Activated CD4-positive, alpha-beta T cell treated with anti-CD3 and anti-CD28 coated beads for 48 hours (primary cell): ENCODE data around the gene PHAF1.
A peak's percentile ranks its signal among the peaks of the same experiment; 100 is the strongest.

Experiments used
- DNase-seq: peaks from one replicate; pipeline ENCODE4 v3.0.0-alpha.2; 2020

PHAF1 gene

DNA sequence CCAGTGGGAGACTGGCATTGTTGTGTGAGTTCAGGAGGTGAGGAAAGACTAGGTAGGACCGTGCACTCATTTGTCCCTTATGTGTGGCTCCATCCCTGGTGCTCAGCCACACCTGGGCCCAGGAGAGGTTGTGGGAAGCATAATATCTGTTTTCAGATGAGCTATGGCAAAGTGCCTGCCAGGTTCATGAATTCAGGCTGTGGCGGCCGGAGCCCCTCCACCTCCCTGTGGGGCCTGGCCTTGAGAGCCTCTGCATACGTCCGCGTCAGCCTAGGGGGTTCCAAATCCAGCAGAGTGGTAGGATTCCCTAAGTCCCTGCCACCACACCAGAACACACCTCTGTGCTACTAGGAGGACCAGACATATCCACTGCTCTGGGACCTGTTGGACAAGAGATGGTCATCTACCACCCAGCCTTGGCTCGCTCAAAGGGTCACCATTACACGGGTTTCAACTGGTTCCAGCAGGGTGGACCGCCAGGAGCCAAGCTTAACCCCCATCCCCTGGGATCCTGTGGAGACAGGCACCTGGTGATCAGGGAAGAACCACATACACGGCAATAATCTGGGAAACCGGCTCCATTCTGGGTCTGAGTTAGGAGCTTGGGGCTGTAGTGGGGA, 39.0 kb downstream of the PHAF1 start:
- DNase-seq = no peak

GRCh38 chr16:67149276-67150046, 39.7 kb downstream of the PHAF1 start:
- no peak for DNase-seq

DNA sequence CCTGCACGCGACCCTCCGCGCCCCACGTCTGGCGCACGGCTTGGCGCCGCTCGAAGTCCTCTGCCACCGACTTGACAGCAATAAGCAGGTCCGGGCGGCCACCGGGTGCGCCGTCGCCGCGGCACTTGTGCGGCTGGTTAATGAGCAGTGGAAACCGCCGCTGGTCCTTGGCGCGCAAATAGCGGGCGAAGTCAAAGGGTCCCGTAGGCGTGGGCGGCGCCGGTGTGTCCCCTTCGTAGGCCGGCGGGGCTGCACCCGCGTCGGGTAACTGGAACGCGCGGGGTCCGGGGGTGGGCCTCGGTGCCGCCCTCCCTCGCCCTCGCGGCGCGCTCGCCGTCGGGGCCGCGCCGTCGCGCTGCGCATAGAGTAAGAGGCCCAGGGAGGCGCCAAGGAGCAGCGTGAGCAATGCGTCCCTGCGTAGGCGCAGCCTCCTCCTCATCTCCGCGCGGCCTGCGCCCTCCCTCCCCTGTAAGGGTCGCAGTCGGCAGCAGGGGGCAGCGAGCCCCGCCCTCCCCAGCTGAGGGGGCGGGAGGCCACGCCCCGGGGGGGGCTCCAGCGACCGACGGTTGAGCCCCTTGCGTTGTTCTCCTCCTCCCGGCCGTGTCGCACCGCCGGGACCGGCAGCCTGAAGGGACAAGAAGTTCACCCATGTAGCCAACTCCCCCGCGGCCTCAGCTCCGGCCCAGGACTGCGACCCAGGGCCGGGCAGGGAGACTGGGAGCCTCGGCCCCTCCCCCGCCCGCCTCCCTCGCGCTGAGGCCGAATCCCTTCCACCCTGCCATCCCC, 40.5 kb downstream of the PHAF1 start:
- peak; percentile 64 for DNase-seq

GRCh38 chr16:67150833-67151396, 41.2 kb downstream of the PHAF1 start, which contains the start of gene B3GNT9:
Gene B3GNT9, minus strand, starts transcription at chr16:67150998. Its CDS starts 513 bp downstream, at chr16:67150485.
- DNase-seq = peak; percentile 61

DNA sequence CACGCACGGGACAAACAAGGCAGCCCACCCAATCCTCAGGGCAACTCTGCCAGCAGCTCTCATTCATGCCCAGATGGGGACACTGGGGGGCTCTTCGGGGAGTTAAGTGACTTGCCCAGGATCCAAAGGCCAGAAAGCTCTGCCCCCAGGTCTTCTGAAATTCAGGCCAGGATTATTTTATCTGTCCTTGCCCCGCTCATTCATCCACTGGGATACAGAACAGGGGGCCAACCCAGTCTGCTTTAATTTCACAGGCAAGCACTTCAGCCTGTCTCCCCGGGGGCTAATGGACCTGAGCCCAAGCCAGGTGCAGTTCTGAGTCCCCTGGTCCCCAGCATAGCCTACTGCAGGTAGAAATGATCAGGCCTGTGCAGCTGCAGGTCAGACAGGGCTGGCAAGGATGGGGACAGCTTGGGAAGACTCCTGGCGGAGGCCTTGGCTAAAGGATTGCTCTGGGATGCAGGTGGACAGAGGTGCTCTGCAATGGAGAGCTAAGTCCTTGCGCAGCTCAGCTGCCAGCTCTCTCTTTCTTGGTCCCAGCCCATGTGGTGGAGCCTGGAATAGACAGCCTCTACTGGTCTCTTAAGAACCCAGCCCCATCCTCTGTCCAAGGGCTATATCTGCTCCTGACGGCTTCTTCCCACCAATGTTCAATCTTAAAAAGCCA, 41.8 kb downstream of the PHAF1 start:
- no peak for DNase-seq

GRCh38 chr16:67154578-67155294, 45.0 kb downstream of the PHAF1 start:
- no peak for DNase-seq

DNA sequence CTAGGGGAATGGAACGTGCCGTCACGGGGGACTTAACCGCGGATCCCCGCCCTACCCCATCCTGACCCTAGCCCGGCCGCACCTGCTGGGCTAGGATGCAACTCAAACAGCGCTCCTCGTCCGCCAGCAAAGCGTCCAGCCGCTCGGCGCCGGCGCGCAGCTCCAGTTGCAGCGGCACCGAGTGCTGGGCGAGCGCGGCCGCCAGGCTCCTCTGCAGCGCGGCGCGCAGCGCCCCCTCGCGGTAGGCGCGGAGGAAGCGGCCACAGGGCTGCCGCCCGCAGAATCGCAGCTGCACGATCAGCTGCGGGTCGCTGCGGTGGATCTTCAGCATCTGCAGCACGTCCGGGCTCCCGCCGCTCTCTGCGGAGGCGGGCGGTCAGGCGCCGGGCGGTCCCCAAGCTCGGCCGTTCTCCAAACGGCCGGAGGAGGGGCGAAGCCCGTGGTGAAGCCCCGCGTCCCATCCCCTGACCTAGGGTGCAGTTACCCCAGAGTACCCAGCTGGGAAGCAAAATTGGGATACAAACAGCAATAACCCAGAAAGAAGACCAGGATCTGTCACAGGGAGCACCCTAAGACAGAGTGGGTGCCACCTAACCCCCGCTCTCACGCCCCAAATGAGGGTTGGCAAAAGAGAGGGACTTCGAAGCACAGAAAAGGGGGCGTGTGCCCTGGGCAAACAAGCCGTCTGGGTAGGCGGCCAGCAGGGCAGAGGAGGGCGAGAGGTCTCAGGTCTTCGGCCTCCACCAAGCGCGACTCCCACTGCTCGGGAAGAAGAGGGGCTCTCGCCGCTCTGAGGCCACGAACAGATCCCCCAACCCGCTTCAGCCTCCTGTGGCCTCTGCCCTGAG, 45.8 kb downstream of the PHAF1 start:
- DNase-seq = peak; percentile 87

GRCh38 chr16:67156143-67156844, 46.6 kb downstream of the PHAF1 start:
- DNase-seq = no peak

DNA sequence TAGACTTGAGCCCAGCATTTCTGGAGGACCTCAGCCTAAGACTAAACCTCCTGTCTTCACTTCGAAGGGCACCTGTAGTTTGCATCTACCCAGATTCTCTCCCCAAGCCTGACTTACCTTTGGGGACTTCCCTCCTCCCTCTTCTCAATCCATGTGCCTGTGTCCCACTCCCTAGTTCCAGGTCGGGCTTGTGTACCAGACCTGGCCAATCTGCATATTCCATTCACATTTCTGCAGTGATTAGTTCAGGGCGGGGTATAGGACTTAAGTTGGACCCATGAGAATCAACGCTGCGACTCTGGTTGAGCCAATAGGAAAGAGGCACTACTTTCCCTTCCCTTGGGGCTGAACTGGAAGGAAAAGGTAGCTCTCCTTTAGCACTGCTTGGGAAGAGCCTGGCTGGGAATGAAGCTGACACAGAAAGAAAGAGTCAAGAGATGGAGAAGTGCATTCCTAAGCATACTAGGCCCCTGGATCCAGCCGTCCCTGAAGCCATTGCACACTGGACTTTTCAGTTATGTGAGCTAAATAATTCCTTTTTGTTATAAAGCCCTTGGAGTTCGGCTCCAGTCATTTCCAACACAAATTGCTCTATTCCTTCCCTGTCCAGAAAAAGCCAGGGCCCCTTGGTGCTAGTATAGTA, 47.5 kb downstream of the PHAF1 start:
- DNase-seq = no peak

DNA sequence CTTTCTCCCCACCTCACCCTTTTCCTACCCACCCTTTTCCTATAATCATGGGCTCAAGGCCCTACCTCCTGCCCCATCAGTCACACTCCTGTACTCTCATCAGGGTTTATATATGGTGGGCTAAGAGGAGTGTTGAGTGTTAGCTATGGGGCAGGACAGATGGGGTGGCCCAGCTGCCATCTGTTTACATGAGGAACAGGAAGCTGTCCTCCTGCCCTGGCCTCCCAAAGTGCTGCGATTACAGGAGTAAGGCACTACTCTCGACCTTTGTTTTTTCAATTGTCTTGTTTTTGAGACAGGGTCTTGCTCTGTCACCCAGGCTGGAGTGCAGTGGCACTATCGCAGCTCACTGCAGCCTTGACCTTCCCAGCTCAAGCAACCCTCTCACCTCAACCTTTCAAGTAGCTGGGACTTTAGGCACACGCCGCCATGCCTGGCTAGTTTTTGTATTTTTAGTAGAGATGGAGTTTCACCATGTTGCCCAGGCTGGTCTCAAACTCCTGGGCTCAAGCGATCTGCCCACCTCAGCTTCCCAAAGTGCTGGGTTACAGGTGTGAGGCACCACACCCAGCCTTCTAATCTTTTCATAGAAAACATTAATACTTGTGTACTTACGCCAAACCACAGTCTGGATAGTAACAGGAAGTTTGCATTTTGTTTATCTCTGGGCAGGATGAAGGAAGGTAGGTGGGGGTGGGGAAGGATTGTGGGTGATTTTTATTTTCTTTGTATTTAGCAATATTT, 48.3 kb downstream of the PHAF1 start:
- DNase-seq = no peak

DNA sequence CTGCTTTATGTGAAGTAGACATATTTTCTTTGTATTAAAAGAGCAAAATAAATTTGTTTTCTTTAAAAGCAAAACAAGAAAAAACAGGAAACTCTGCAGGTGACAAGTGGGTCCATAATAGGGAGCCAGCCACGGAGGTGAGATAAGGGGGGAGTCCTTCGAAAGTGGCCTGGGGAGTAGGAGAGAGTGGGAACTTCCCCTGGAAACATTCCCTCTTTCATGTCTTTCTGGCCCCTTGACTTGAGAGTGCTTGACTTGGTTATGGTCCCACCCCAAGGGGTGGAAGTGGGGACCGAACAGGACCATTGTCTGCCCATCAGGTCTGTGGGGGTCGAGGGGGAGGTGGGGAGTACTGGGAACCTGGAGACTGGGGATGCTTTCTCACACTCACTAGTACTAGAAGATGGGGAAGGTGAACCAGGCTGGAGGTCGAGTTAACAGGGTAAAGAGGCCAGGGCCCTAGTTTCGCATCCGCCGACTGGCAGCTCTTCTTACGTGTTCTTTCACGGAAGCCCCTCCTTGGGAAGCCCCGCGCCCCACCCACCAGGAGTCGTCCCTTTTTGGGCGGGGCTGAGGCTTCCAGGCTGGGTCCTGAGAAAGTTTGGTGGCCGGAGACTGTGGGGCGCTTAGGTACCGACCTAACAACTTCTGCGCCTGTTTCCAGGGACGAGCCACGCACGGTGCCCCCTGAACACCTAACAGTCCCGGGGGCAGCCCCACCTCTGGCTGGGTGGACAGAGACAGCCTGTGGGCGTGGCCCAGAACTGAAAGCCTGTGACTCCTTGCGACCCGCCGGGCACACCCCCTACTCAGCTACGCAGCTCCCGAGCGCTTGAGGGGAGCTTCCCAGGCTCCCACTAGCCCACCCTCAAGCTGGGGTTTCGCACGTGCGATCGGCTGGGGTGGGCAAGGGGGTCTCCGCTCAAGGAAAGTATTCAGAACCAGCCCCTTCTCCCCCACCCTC, 49.2 kb downstream of the PHAF1 start:
- peak; percentile 86 for DNase-seq

DNA sequence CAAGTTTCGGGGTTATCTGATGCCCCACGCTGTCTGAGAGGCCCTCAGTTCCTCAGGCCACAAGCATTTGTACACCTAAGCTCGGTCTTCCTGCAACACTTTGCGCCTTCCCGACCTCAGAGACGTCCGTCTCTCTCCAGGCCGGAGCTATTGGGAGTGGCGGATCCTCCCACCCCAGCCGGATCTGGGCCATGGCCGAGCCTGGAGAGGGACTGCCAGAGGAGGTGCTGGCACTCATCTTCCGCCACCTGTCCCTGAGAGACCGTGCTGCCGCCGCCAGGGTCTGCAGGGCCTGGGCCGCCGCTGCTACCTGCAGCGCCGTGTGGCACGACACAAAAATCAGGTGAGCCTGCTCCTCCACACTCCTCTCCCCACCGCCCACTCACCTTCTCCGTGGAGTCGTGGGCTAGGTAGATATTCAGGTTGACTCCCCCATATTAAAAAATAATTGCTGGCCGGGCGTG, 51.9 kb downstream of the PHAF1 start:
- no peak for DNase-seq

- no peak for DNase-seq
Measured at GRCh38 chr16:67162506-67163163, 52.9 kb downstream of the PHAF1 start.

GRCh38 chr16:67163164-67163998, 53.6 kb downstream of the PHAF1 start:
- peak; percentile 69 for DNase-seq

GRCh38 chr16:67163999-67164558, 54.3 kb downstream of the PHAF1 start:
- DNase-seq = no peak

DNA sequence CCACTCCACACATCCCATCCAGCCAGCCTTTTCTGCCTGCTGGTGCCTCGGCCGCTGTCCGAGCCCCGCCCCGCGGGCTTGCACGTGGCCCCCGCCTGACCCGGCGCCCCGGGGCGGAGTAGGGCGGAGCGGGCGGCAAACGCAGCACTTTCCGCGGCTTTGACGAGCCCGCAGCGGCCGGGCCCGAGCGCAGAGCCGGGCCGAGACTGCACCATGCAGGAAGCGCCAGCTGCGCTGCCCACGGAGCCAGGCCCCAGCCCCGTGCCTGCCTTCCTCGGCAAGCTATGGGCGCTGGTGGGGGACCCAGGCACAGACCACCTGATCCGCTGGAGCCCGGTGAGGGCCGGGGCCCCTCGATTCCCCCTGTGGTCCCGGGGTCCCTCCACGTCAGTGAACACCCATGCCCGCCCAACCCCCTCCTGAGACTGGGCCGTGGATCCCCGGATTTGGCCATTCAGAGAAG, 54.9 kb downstream of the PHAF1 start, which contains the start of gene HSF4:
Gene HSF4, plus strand, starts transcription at position 147 of the 463 bp plus-strand sequence. Its CDS starts 67 bp downstream, at position 214.
- DNase-seq = no peak
